Peyer's patch (tissue), 4 donors: ENCODE measurements around the gene ACSL6.

Experiments used
- POLR2A ChIP-seq, 2 donors: fragments of 450-650 bp; IDR thresholded peaks; one replicate each; pipeline ENCODE4 v1.5.1; 2017; ENCODE audit warnings: antibody characterized with exemption in 2 of 2, mild to moderate bottlenecking in 2 of 2, moderate library complexity in 2 of 2
- TF ChIP-seq, protein P1 (sequence below), 6 experiments: fragments of 450-650 bp in 4 of 6; fragments of 200-600 bp in 2 of 6; sonication (generic) in 1 of 6; IDR thresholded peaks; one replicate each; pipeline ENCODE4 v1.5.1; 2017 to 2019; ENCODE audit warnings: antibody characterized with exemption in 6 of 6, mild to moderate bottlenecking in 3 of 6, moderate library complexity in 1 of 6

DNA sequence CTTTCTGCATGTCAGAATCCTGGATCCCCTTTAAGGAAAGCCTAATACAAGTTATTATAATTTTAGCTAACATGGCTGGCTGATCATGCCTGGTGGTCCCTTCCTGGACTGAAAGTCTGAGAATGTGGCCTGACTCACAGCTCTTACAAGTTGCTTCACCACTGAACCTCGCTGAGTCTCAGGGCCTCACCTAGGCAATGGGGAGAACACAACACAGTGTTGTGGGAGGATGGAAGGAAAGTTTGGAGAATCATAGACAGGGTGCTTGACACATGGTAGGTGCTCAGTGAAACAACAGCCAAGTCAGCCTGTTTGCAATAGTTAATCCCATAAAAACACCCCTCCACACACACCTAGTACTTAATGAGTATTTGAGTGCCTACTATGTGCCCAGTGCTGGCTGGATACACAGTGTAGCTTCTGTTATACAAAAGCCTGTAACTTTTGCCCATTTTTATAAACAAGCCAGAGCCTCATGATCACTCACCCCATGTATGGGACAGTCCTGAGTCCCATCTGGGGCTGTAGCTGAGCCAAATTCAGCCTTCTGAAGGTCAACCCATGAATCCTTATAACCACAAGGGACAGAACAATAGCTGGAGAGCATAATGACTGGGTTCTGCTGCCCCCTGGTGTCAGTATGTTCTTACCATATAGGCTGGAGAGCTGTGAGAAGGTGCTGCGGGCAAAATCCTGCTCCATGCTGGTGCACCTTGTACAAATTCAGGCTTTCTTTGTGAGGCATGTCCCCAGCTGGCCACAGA is 3.9 kb downstream of the ACSL6 start:
- no peak for TF ChIP-seq POLR2A (IDR thresholded peaks at IDR 0.05)
- TF ChIP-seq, protein P1, sequence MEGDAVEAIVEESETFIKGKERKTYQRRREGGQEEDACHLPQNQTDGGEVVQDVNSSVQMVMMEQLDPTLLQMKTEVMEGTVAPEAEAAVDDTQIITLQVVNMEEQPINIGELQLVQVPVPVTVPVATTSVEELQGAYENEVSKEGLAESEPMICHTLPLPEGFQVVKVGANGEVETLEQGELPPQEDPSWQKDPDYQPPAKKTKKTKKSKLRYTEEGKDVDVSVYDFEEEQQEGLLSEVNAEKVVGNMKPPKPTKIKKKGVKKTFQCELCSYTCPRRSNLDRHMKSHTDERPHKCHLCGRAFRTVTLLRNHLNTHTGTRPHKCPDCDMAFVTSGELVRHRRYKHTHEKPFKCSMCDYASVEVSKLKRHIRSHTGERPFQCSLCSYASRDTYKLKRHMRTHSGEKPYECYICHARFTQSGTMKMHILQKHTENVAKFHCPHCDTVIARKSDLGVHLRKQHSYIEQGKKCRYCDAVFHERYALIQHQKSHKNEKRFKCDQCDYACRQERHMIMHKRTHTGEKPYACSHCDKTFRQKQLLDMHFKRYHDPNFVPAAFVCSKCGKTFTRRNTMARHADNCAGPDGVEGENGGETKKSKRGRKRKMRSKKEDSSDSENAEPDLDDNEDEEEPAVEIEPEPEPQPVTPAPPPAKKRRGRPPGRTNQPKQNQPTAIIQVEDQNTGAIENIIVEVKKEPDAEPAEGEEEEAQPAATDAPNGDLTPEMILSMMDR (IDR thresholded peaks at IDR 0.05), result peak; percentile 39 to 91 (median 82)
